ENCODE results near the gene RAB44. TPM values are rescaled to one million over a fixed set of nuclear protein-coding genes. Genes with fewer than 3 reads are reported as not detected.

The RAB44 gene
- total RNA-seq, 1 donor: not detected

DNA sequence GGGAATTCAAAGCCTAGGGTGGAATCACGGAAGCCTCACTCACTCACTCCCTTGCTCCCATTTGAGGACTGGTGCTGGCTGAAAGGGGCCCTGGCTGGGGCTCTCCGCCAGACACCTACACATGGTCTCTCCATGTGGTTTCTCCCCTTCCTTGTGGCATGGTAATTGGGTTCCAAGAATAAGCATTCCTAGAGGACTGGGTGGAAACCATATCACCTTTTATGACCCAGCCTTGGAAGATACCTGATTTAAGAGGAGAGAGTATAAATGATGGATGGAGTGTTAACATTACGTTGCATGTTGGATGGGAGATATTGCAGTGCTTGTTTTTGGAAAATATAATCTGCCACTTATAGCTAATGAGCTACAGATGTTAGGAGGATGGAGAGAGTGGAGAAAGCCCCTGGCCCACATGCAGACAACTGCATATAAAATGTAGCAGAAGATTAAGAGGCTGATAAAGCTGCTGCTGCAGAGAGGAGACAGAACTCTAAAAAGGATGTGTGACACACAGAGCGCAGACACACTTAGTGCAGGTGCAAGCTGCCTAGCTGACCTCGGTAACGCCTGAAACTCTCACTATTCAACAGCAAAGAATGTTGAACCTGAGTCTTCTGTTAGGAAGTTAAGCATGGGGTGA, 42.4 kb upstream of the RAB44 start:
- TF ChIP-seq, protein P1, sequence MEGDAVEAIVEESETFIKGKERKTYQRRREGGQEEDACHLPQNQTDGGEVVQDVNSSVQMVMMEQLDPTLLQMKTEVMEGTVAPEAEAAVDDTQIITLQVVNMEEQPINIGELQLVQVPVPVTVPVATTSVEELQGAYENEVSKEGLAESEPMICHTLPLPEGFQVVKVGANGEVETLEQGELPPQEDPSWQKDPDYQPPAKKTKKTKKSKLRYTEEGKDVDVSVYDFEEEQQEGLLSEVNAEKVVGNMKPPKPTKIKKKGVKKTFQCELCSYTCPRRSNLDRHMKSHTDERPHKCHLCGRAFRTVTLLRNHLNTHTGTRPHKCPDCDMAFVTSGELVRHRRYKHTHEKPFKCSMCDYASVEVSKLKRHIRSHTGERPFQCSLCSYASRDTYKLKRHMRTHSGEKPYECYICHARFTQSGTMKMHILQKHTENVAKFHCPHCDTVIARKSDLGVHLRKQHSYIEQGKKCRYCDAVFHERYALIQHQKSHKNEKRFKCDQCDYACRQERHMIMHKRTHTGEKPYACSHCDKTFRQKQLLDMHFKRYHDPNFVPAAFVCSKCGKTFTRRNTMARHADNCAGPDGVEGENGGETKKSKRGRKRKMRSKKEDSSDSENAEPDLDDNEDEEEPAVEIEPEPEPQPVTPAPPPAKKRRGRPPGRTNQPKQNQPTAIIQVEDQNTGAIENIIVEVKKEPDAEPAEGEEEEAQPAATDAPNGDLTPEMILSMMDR (IDR thresholded peaks at IDR 0.05; ENCODE audit: insufficient read depth, low read length): no peak
- no peak overlapping the region for H3K4me3 ChIP-seq (ENCODE audit: low read depth, low read length)
- peak; percentile 30 for DNase-seq (ENCODE audit: low read depth)

DNA sequence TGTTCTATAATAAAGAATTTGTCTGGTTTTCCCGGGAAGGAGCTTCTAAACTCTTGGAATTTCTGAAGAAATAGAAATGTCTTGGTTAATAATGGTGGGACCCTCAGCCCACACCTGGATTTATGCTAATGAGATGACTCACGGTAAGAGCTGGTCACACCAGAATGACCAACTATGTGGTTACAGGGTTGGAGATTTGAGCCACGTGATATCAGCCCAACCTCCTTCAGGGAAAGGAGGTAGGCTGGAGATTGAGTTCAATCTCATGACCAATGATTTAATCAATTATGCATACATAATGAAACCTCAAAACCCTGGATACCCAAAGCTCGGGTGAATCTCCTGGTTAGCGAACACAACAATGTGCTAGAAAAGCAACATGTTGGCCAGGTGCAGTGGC, 41.2 kb upstream of the RAB44 start:
- no peak for DNase-seq (ENCODE audit: low read depth)
- TF ChIP-seq, protein P1 (IDR thresholded peaks at IDR 0.05; ENCODE audit: insufficient read depth, low read length): no peak
- no peak overlapping the region for H3K4me3 ChIP-seq (ENCODE audit: low read depth, low read length)

DNA sequence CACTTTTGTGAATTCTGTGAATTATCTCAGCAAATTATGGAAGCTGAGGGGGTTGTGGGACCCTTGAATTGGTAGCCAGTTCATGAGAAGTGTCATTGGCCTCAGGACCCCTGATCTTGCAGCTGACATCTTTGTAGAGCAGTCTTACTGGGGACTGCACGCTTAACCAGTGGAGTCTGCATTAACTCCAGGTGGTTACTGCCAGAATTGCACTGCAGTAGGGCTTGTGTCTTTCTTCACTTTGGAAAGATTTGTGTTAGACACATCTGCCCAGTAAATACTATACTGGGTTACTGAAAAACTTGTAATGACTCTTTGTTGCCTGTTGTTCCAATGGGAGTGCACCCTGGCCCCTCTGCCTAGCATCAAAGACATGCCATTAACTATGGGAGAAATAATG, 40.4 kb upstream of the RAB44 start:
- TF ChIP-seq, protein P1 (IDR thresholded peaks at IDR 0.05; ENCODE audit: insufficient read depth, low read length): no peak
- DNase-seq (ENCODE audit: low read depth): no peak
- H3K4me3 ChIP-seq (ENCODE audit: low read depth, low read length): no peak overlapping the region

GRCh38 chr6:36657942-36658544, 39.6 kb upstream of the RAB44 start:
- TF ChIP-seq, protein P1 (IDR thresholded peaks at IDR 0.05; ENCODE audit: insufficient read depth, low read length): no peak
- no peak overlapping the region for H3K4me3 ChIP-seq (ENCODE audit: low read depth, low read length)
- DNase-seq (ENCODE audit: low read depth): peak; percentile 70

DNA sequence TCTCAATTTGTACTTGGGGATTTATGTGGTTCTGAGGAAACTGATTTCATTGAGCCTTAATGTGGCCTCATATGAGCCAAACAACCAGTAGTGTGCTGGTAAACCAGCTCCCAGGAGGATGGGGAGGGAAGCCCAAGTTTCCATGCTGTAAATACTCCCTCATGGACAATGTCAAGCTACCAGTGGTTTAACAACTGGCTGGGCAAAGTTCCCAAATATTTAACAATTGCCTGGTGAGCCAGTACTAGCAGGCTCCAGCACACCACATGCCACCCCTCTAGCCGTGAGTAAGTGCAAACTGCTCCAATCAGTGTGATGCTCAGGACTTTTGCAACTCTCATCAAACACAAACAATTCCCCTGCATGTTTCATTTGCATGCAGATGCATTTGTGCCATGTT, 38.4 kb upstream of the RAB44 start:
- H3K4me3 ChIP-seq (ENCODE audit: low read depth, low read length): no peak overlapping the region
- TF ChIP-seq, protein P1 (IDR thresholded peaks at IDR 0.05; ENCODE audit: insufficient read depth, low read length): no peak
- peak; percentile 99 for DNase-seq (ENCODE audit: low read depth)

- TF ChIP-seq, protein P1 (IDR thresholded peaks at IDR 0.05; ENCODE audit: insufficient read depth, low read length): no peak
- no peak for DNase-seq (ENCODE audit: low read depth)
- H3K4me3 ChIP-seq (ENCODE audit: low read depth, low read length): no peak overlapping the region
Measured at GRCh38 chr6:36660771-36661471, 36.7 kb upstream of the RAB44 start.

Measured in fibroblast of the aortic adventitia (primary cell).